H1 (cell line): ENCODE measurements around the gene VMP1. TPM values are rescaled to one million over a fixed set of nuclear protein-coding genes. Genes with fewer than 3 reads are reported as not detected.

ENCODE experiments used
- CTCF ChIA-PET: fragments of 300-600 bp; sonication (Branson Sonifier 250); formaldehyde crosslinking; loops from one replicate; lab custom pipeline; 2021; ENCODE audit not compliant: partially characterized antibody; lab: Charles Lee
- POLR2A ChIA-PET: fragments of 300-600 bp; sonication (Branson Sonifier 250); formaldehyde crosslinking; loops from one replicate; lab custom pipeline; 2021; ENCODE audit warnings: inconsistent platforms; ENCODE audit not compliant: partially characterized antibody; lab: Charles Lee
- DNase-seq, 2 experiments: peaks; one replicate each; pipeline versions ENCODE4 v3.0.0 to v3.0.0-alpha.2; 2010 to 2022; ENCODE audit warnings: low spot score in 2 of 2, low read depth in 1 of 2, mixed read lengths in 1 of 2
- FAIRE-seq: peaks from 2 replicates; lab custom pipeline; 2011; peaks lifted over from hg19 to GRCh38; lab: Jason Lieb, UNC
- H2AFZ ChIP-seq: 2 replicates; pipeline ENCODE4 v1.8.1; 2012; ENCODE audit warnings: low read length, inconsistent platforms
- H2AK5ac ChIP-seq: 2 replicates; pipeline ENCODE4 v1.6.1; 2013; ENCODE audit warnings: low read depth, low read length
- H2BK120ac ChIP-seq: replicated peaks from 2 replicates; pipeline ENCODE3; 2013; ENCODE audit warnings: low read depth, low read length, inconsistent platforms
- H2BK12ac ChIP-seq: 2 replicates; pipeline ENCODE4 v1.6.1; 2013; ENCODE audit warnings: low read depth, low read length
- H2BK15ac ChIP-seq: 2 replicates; pipeline ENCODE4 v1.6.1; 2013; ENCODE audit warnings: low read length
- H2BK20ac ChIP-seq: 2 replicates; pipeline ENCODE4 v1.6.1; 2013; ENCODE audit warnings: low read length
- H2BK5ac ChIP-seq: 2 replicates; pipeline ENCODE4 v1.6.1; 2013; ENCODE audit warnings: low read depth, low read length
- H3K14ac ChIP-seq: 2 replicates; pipeline ENCODE4 v1.6.1; 2013; ENCODE audit warnings: inconsistent platforms; ENCODE audit not compliant: insufficient read length
- H3K18ac ChIP-seq: 2 replicates; pipeline ENCODE4 v1.6.1; 2013; ENCODE audit warnings: low read length; ENCODE audit errors: extremely low read depth
- H3K23ac ChIP-seq: 2 replicates; pipeline ENCODE4 v1.6.1; 2013; ENCODE audit warnings: inconsistent platforms; ENCODE audit not compliant: insufficient read length
- H3K23me2 ChIP-seq: 2 replicates; pipeline ENCODE4 v1.6.1; 2013; ENCODE audit warnings: low read depth, low read length
- H3K27ac ChIP-seq: 2 replicates; pipeline ENCODE4 v1.6.1; 2011; ENCODE audit warnings: low read depth, low read length, inconsistent platforms
- H3K27me3 ChIP-seq, 4 experiments: replicated peaks in 1 of 4; 1 replicate in 1 of 4; 2 replicates in 3 of 4; pipeline versions ENCODE4 v1.6.1 to v1.8.1; 2011 to 2013; ENCODE audit warnings: low read length in 3 of 4, mild to moderate bottlenecking in 3 of 4, inconsistent platforms in 2 of 4, mixed read lengths in 2 of 4, moderate library complexity in 1 of 4; ENCODE audit not compliant: control insufficient read depth in 3 of 4, insufficient read depth in 3 of 4; ENCODE audit errors: extremely low read depth in 1 of 4
- H3K36me3 ChIP-seq, 4 experiments: 2 replicates each; pipeline versions ENCODE4 v1.6.1 to v1.8.1; 2011 to 2013; ENCODE audit warnings: mild to moderate bottlenecking in 4 of 4, low read length in 3 of 4, moderate library complexity in 2 of 4, control low read depth in 1 of 4, inconsistent platforms in 1 of 4; ENCODE audit not compliant: insufficient read depth in 4 of 4, control insufficient read depth in 2 of 4
- H3K4ac ChIP-seq: replicated peaks from 2 replicates; pipeline ENCODE3; 2013; ENCODE audit warnings: low read length, low read depth, mixed read lengths, inconsistent platforms; ENCODE audit not compliant: insufficient read length
- H3K4me1 ChIP-seq, 4 experiments: replicated peaks in 1 of 4; 1 replicate in 1 of 4; 2 replicates in 3 of 4; pipeline versions ENCODE4 v1.6.1 to v1.8.1; 2011 to 2013; ENCODE audit warnings: low read length in 3 of 4, inconsistent platforms in 2 of 4, mixed read lengths in 1 of 4; ENCODE audit not compliant: insufficient read depth in 4 of 4, control insufficient read depth in 3 of 4
- H3K4me2 ChIP-seq, 2 experiments: 2 replicates each; pipeline versions ENCODE4 v1.6.1 to v1.8.1; 2011 to 2013; ENCODE audit warnings: low read depth in 2 of 2, low read length in 2 of 2, control low read depth in 1 of 2, inconsistent platforms in 1 of 2, mild to moderate bottlenecking in 1 of 2; ENCODE audit not compliant: insufficient read depth in 1 of 2
- H3K4me3 ChIP-seq, 4 experiments: fragments of 200-600, 300-600 bp in 1 of 4; sonication (generic), shearing (Covaris generic), sonication (Bioruptor Twin) in 1 of 4; 2 replicates each; pipeline versions ENCODE4 v1.5.1 to v1.8.1; 2011 to 2016; ENCODE audit warnings: low read length in 4 of 4, low read depth in 3 of 4, control low read depth in 2 of 4, inconsistent platforms in 2 of 4, mild to moderate bottlenecking in 2 of 4, mixed read lengths in 1 of 4, moderate library complexity in 1 of 4; ENCODE audit not compliant: insufficient read depth in 2 of 4; ENCODE audit errors: extremely low read depth in 1 of 4
- H3K56ac ChIP-seq: replicated peaks from 2 replicates; pipeline ENCODE3; 2013; ENCODE audit warnings: low read depth, mild to moderate bottlenecking, mixed read lengths, low read length, inconsistent platforms; ENCODE audit not compliant: insufficient read length
- H3K79me1 ChIP-seq: 2 replicates; pipeline ENCODE4 v1.6.1; 2013; ENCODE audit warnings: low read depth, low read length, control low read depth
- H3K79me2 ChIP-seq, 2 experiments: 2 replicates each; pipeline versions ENCODE4 v1.6.1 to v1.8.1; 2012 to 2013; ENCODE audit warnings: low read length in 2 of 2, mild to moderate bottlenecking in 2 of 2, inconsistent platforms in 1 of 2; ENCODE audit not compliant: insufficient read depth in 2 of 2, control insufficient read depth in 1 of 2
- H3K9ac ChIP-seq, 4 experiments: replicated peaks in 1 of 4; 1 replicate in 1 of 4; 2 replicates in 3 of 4; pipeline versions ENCODE4 v1.6.1 to v1.8.1; 2011 to 2013; ENCODE audit warnings: low read depth in 3 of 4, low read length in 3 of 4, control low read depth in 2 of 4, mild to moderate bottlenecking in 2 of 4, moderate library complexity in 2 of 4, inconsistent platforms in 1 of 4; ENCODE audit errors: extremely low read depth in 1 of 4
- H3K9me3 ChIP-seq, 2 experiments: 2 replicates each; pipeline versions ENCODE4 v1.6.1 to v1.8.1; 2012 to 2013; ENCODE audit warnings: mild to moderate bottlenecking in 2 of 2, moderate library complexity in 2 of 2, control low read depth in 1 of 2, inconsistent platforms in 1 of 2, low read depth in 1 of 2, low read length in 1 of 2, mixed read lengths in 1 of 2; ENCODE audit not compliant: insufficient read depth in 2 of 2
- H4K20me1 ChIP-seq, 2 experiments: replicated peaks in 1 of 2; 2 replicates each; pipeline versions ENCODE3 to v1.8.1; 2011 to 2013; ENCODE audit warnings: inconsistent platforms in 2 of 2, low read length in 2 of 2, mild to moderate bottlenecking in 1 of 2; ENCODE audit not compliant: insufficient read depth in 2 of 2, control insufficient read depth in 1 of 2
- H4K5ac ChIP-seq: 2 replicates; pipeline ENCODE4 v1.6.1; 2013; ENCODE audit warnings: low read length, low read depth, mixed read lengths, inconsistent platforms; ENCODE audit not compliant: insufficient read length
- H4K8ac ChIP-seq: 2 replicates; pipeline ENCODE4 v1.8.0; 2013; ENCODE audit warnings: mild to moderate bottlenecking, moderate library complexity, low read length, inconsistent platforms; ENCODE audit not compliant: insufficient read depth; ENCODE audit errors: extremely low read depth
- H4K91ac ChIP-seq: replicated peaks from 2 replicates; pipeline ENCODE3; 2013; ENCODE audit warnings: low read length, mixed read lengths, inconsistent platforms; ENCODE audit not compliant: insufficient read length
- BRCA1 ChIP-seq: IDR thresholded peaks from 2 replicates; pipeline ENCODE4 v1.6.1; 2012; ENCODE audit warnings: low read depth, low read length, improper control_type of control experiment
- FOSL1 ChIP-seq: IDR thresholded peaks from 2 replicates; pipeline ENCODE4 v1.6.1; 2011; ENCODE audit warnings: mild to moderate bottlenecking, low read depth, low read length, moderate library complexity; ENCODE audit not compliant: insufficient read depth
- JUN ChIP-seq: IDR thresholded peaks from 2 replicates; pipeline ENCODE4 v1.6.1; 2011; ENCODE audit warnings: low read depth, mild to moderate bottlenecking, improper control_type of control experiment, low read length
- JUND ChIP-seq: IDR thresholded peaks from 2 replicates; pipeline ENCODE4 v1.6.1; 2011; ENCODE audit warnings: mild to moderate bottlenecking, improper control_type of control experiment, low read length
- ZNF274 ChIP-seq: IDR thresholded peaks from 2 replicates; pipeline ENCODE4 v1.7.0; 2012; ENCODE audit warnings: low read length, borderline replicate concordance; ENCODE audit errors: extremely low read depth
- WGBS, 2 experiments: shearing (Covaris generic) in 1 of 2; methylation state at CpG; one replicate each; pipeline versions ENCODE4 v1.1.6 to v1.1.7; 2013 to 2015; ENCODE audit warnings: low lambda C conversion rate in 2 of 2, mixed read lengths in 2 of 2, inconsistent platforms in 1 of 2, low coverage in 1 of 2, missing lambda C conversion rate in 1 of 2; ENCODE audit not compliant: insufficient replicate concordance in 2 of 2, insufficient coverage in 1 of 2, insufficient read length in 1 of 2; ENCODE audit errors: extremely low coverage in 1 of 2, missing lambda C conversion rate in 1 of 2; 5-methylcytosine and 5-hydroxymethylcytosine counted together
- polyA plus RNA-seq, 7 experiments: library from polyadenylated mRNA; depleted of rRNA in 3 of 7; stranded (reverse) in 5 of 7; unstranded in 2 of 7; fragments of >200 nt in 5 of 7; fragments of 200-250 nt in 2 of 7; gene quantifications; 1 replicate in 5 of 7; 2 replicates in 1 of 7; 4 replicates in 1 of 7; pipeline versions ENCODE4 v1.2.1 to v1.2.3, GENCODE V29; 2011 to 2013; ENCODE audit warnings: missing spikeins in 2 of 7, mixed read lengths in 2 of 7
- total RNA-seq: library from RNA; stranded (reverse); fragmentation: NEBNext Ultra II Directional; extraction: Animal tissue kit (Norgen Biotek cat#: 25700); gene quantifications from 2 replicates; pipeline ENCODE4 v1.2.1, GENCODE V29; 2021

VMP1 gene
- total and polyA plus RNA-seq, 2 of the 8 experiments (the other 6 are each of a cell fraction or from before 2014, with no cell fraction given): 45.0 to 92.7 TPM

GRCh38 chr17:59785091-59785799 is 77.8 kb downstream of the VMP1 start:
- Histone ChIP-seq H3K18ac (no peak overlapping the region), H3K9me3 (no peaks in the 10 kb centered on the region), H3K23ac (no peak overlapping the region), H3K79me1 (no peaks in the 10 kb centered on the region), H3K27me3 (no peaks in the 10 kb centered on the region), H3K79me2 (no peaks in the 10 kb centered on the region), H2BK5ac (no peak overlapping the region), H4K8ac (no peak overlapping the region), H4K91ac (no peak overlapping the region), H3K4me1 (peaks cover 2 to 13% (median 11%) of the 10 kb centered on the region in 4 experiments; a peak in 4 of 7 replicates), H2BK120ac (no peak overlapping the region), H2AK5ac (no peak overlapping the region), H3K56ac (no peak overlapping the region), H3K4me3 (no peak overlapping the region), H3K23me2 (no peaks in the 10 kb centered on the region), H3K4ac (no peak overlapping the region), H3K14ac (no peak overlapping the region), H4K20me1 (no peaks in the 10 kb centered on the region), H3K27ac (no peak overlapping the region), H2AFZ (no peak overlapping the region), H2BK12ac (no peak overlapping the region), H2BK20ac (no peak overlapping the region), H2BK15ac (no peak overlapping the region), H3K36me3 (no peaks in the 10 kb centered on the region), H3K9ac (no peak overlapping the region), H3K4me2 (no peak overlapping the region), H4K5ac (no peak overlapping the region)
- 87% methylated on average over 8 of the region's 8 CpGs; no CpG with 5 or more reads in 1 of the 2 experiments for WGBS, 2 experiments
- POLR2A ChIA-PET: interaction anchor here (0.7 to 1.2 kb wide), 2 partner anchors 32 to 52 kb away, joined by 3 read pairs; no protein-coding TSS in a partner anchor
- CTCF ChIA-PET: interaction anchor here (1.1 kb wide), 1 partner anchor 68 kb away, joined by 3 read pairs; no protein-coding TSS in a partner anchor
- no peak for DNase-seq
- FAIRE-seq: no peak
- TF ChIP-seq FOSL1: no peak
- no peak for TF ChIP-seq JUN
- TF ChIP-seq JUND: 0 out of 2 replicates have a peak, but pooled peaks have one; percentile 53
- TF ChIP-seq BRCA1: no peak
- no peak for TF ChIP-seq ZNF274
